ENCODE measurements around the gene APBA2.

APBA2 gene

GRCh38 chr15:29117778-29118177, 232.0 kb downstream of the APBA2 start:
- no peak overlapping the region for H3K4me3 ChIP-seq (ENCODE audit: low read depth, low read length)
- DNase-seq (ENCODE audit: low read depth): no peak
- TF ChIP-seq, protein P1, sequence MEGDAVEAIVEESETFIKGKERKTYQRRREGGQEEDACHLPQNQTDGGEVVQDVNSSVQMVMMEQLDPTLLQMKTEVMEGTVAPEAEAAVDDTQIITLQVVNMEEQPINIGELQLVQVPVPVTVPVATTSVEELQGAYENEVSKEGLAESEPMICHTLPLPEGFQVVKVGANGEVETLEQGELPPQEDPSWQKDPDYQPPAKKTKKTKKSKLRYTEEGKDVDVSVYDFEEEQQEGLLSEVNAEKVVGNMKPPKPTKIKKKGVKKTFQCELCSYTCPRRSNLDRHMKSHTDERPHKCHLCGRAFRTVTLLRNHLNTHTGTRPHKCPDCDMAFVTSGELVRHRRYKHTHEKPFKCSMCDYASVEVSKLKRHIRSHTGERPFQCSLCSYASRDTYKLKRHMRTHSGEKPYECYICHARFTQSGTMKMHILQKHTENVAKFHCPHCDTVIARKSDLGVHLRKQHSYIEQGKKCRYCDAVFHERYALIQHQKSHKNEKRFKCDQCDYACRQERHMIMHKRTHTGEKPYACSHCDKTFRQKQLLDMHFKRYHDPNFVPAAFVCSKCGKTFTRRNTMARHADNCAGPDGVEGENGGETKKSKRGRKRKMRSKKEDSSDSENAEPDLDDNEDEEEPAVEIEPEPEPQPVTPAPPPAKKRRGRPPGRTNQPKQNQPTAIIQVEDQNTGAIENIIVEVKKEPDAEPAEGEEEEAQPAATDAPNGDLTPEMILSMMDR (IDR thresholded peaks at IDR 0.05; ENCODE audit: low read depth, low read length): no peak
- TF ChIP-seq MYC (IDR thresholded peaks at IDR 0.05; ENCODE audit: low read depth, low read length) (no peak), POLR2A (IDR thresholded peaks at IDR 0.05; ENCODE audit: extremely low read depth, insufficient read length) (no peak), MAX (IDR thresholded peaks at IDR 0.05; ENCODE audit: low read depth, low read length) (no peak)

DNA sequence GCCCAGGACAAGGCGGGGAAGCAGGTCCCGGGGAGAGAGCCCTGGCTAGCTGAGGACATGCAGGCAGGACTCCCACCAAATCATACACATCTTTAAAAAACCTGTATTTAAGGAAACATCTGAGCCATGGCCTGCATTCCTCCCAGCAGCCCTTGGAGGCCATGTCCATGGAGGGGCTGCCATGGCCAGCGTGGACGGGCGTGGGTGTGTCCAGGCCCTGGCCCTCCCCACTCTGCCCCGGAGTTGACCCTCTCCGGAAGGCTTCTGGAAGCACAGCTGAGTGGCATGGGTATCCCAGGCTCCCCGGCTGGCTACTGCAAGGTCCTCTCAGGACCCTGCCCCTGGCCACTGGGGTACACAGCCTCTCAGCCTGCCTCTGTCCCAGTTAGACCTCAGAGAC, 234.1 kb downstream of the APBA2 start:
- TF ChIP-seq, protein P1 (IDR thresholded peaks at IDR 0.05; ENCODE audit: low read depth, low read length): no peak
- TF ChIP-seq MAX (IDR thresholded peaks at IDR 0.05; ENCODE audit: low read depth, low read length) (no peak), POLR2A (IDR thresholded peaks at IDR 0.05; ENCODE audit: extremely low read depth, insufficient read length) (no peak), MYC (IDR thresholded peaks at IDR 0.05; ENCODE audit: low read depth, low read length) (no peak)
- DNase-seq (ENCODE audit: low read depth): no peak

GRCh38 chr15:29120593-29121368, 235.0 kb downstream of the APBA2 start:
- no peak for TF ChIP-seq MAX (IDR thresholded peaks at IDR 0.05; ENCODE audit: low read depth, low read length)
- TF ChIP-seq, protein P1 (IDR thresholded peaks at IDR 0.05; ENCODE audit: low read depth, low read length): no peak
- TF ChIP-seq MYC (IDR thresholded peaks at IDR 0.05; ENCODE audit: low read depth, low read length): no peak
- TF ChIP-seq POLR2A (IDR thresholded peaks at IDR 0.05; ENCODE audit: extremely low read depth, insufficient read length): no peak
- DNase-seq (ENCODE audit: low read depth): no peak
- no peak overlapping the region for H3K4me3 ChIP-seq (ENCODE audit: low read depth, low read length)

More for the DNA sequence above, 234.1 kb downstream of the APBA2 start:
- no peak overlapping the region for H3K4me3 ChIP-seq (ENCODE audit: low read depth, low read length)

DNA sequence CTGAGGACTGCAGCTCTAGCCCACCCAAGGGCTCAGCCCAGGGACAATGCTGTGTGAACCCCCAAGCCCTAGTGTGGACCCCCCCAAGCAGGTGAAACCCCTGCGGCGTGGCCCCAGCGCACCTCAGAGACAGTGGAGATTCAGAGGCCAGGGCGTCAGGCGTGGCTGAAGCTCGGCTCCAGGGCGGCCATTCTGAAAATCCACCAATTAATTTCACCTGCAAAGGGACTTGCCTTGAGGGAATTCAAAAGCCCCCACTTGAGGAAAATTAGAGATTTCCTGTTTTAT, 235.5 kb downstream of the APBA2 start:
- no peak overlapping the region for H3K4me3 ChIP-seq (ENCODE audit: low read depth, low read length)
- no peak for DNase-seq (ENCODE audit: low read depth)
- TF ChIP-seq MYC (IDR thresholded peaks at IDR 0.05; ENCODE audit: low read depth, low read length): no peak
- TF ChIP-seq, protein P1 (IDR thresholded peaks at IDR 0.05; ENCODE audit: low read depth, low read length): no peak
- no peak for TF ChIP-seq POLR2A (IDR thresholded peaks at IDR 0.05; ENCODE audit: extremely low read depth, insufficient read length)
- no peak for TF ChIP-seq MAX (IDR thresholded peaks at IDR 0.05; ENCODE audit: low read depth, low read length)

DNA sequence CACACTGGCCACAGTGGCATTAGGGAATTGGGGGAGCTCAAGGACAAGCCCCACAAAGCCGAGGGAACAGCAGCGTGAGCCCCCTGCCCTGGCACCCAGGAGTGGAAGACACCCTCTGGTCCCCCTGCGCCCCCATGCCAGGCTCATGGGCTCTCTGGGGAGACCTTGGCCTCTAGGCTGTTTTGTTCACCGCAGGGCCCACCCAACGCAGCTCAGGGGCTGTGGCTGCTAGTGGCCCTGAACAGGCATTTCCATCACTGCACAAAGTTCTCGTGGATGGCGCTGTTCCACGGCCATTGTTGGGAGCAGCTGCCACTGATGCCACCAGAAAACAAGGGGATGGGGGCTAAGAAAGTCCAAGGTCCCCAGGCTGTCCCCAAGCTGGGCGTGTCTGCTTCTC, 236.1 kb downstream of the APBA2 start:
- no peak for DNase-seq (ENCODE audit: low read depth)
- TF ChIP-seq, protein P1 (IDR thresholded peaks at IDR 0.05; ENCODE audit: low read depth, low read length): no peak
- TF ChIP-seq MYC (IDR thresholded peaks at IDR 0.05; ENCODE audit: low read depth, low read length) (no peak), POLR2A (IDR thresholded peaks at IDR 0.05; ENCODE audit: extremely low read depth, insufficient read length) (no peak), MAX (IDR thresholded peaks at IDR 0.05; ENCODE audit: low read depth, low read length) (no peak)

More for the DNA sequence above, 236.1 kb downstream of the APBA2 start:
- H3K4me3 ChIP-seq (ENCODE audit: low read depth, low read length): no peak overlapping the region

Measured in NB4 (cell line).